CD4-positive, alpha-beta memory T cell (primary cell): ENCODE results near the gene MZF1. TPM values are rescaled to one million over a fixed set of nuclear protein-coding genes. Genes with fewer than 3 reads are reported as not detected.

Source experiments
- CTCF ChIA-PET: fragments of 350-600 bp; sonication (Branson Sonifier 250); formaldehyde crosslinking; loops from one replicate; lab custom pipeline; 2021; ENCODE audit warnings: inconsistent platforms; ENCODE audit not compliant: partially characterized antibody; lab: Charles Lee
- POLR2A ChIA-PET: fragments of 350-600 bp; sonication (Branson Sonifier 250); formaldehyde crosslinking; loops from one replicate; lab custom pipeline; 2021; ENCODE audit not compliant: partially characterized antibody; lab: Charles Lee
- DNase-seq, 5 donors: peaks; one replicate each; pipeline versions ENCODE4 v3.0.0 to v3.0.0-alpha.2; 2020 to 2022; ENCODE audit warnings: mixed read lengths in 1 of 5
- H3K27ac ChIP-seq: one replicate; pipeline ENCODE4 v1.7.0; 2013; ENCODE audit warnings: low read depth, low read length
- H3K27me3 ChIP-seq: 2 replicates; pipeline ENCODE4 v1.7.0; 2013; ENCODE audit warnings: mild to moderate bottlenecking, low read length, moderate library complexity; ENCODE audit not compliant: insufficient read depth
- H3K36me3 ChIP-seq: 2 replicates; pipeline ENCODE4 v1.7.0; 2013; ENCODE audit warnings: mild to moderate bottlenecking, low read length, moderate library complexity; ENCODE audit not compliant: insufficient read depth
- H3K4me1 ChIP-seq: 2 replicates; pipeline ENCODE4 v1.7.0; 2013; ENCODE audit warnings: mild to moderate bottlenecking, low read length, moderate library complexity; ENCODE audit not compliant: insufficient read depth
- H3K4me3 ChIP-seq, 2 donors: one replicate each; pipeline ENCODE4 v1.7.0; 2013; ENCODE audit warnings: low read length in 2 of 2, mild to moderate bottlenecking in 1 of 2
- H3K9me3 ChIP-seq, 2 donors: one replicate each; pipeline ENCODE4 v1.7.0; 2013; ENCODE audit warnings: low read length in 2 of 2, control low read depth in 1 of 2; ENCODE audit not compliant: control insufficient read depth in 1 of 2
- H3K27ac Mint-ChIP-seq, 7 donors: one replicate each; pipeline ENCODE4 v1.8.0; 2020 to 2021; ENCODE audit warnings: mixed read lengths in 7 of 7, mild to moderate bottlenecking in 6 of 7, inconsistent platforms in 3 of 7, moderate library complexity in 3 of 7
- H3K27me3 Mint-ChIP-seq, 2 donors: one replicate each; pipeline ENCODE4 v1.8.0; 2020 to 2021; ENCODE audit warnings: mixed read lengths in 2 of 2
- H3K36me3 Mint-ChIP-seq, 2 donors: one replicate each; pipeline ENCODE4 v1.8.0; 2020 to 2021; ENCODE audit warnings: mixed read lengths in 2 of 2, inconsistent platforms in 1 of 2, mild to moderate bottlenecking in 1 of 2
- H3K4me1 Mint-ChIP-seq, 4 donors: one replicate each; pipeline ENCODE4 v1.8.0; 2020 to 2021; ENCODE audit warnings: mixed read lengths in 4 of 4, mild to moderate bottlenecking in 1 of 4
- H3K4me3 Mint-ChIP-seq, 8 donors: one replicate each; pipeline ENCODE4 v1.8.0; 2020 to 2021; ENCODE audit warnings: mixed read lengths in 8 of 8, mild to moderate bottlenecking in 7 of 8, moderate library complexity in 6 of 8, inconsistent platforms in 3 of 8
- H3K9me3 Mint-ChIP-seq, 8 donors: one replicate each; pipeline ENCODE4 v1.8.0; 2020 to 2021; ENCODE audit warnings: mixed read lengths in 8 of 8, mild to moderate bottlenecking in 5 of 8, inconsistent platforms in 3 of 8, moderate library complexity in 1 of 8
- intact Hi-C: fragments of 100-400 bp; cut with micrococcal nuclease; formaldehyde crosslinking; loops from one replicate; pipeline ENCODE4 v1.15.1; 2023
- polyA plus RNA-seq, 2 donors: library from polyadenylated mRNA; unstranded; fragments of 300-500 nt; fragmentation: Illumina TruSeq; gene quantifications; one replicate each; pipeline ENCODE4 v1.2.3, GENCODE V29; 2021
- total RNA-seq, 2 experiments: library from RNA; stranded (reverse); gene quantifications; one replicate each; pipeline ENCODE4 v1.2.3, GENCODE V29; 2021

MZF1 gene
- total and polyA plus RNA-seq, 4 experiments from 2014 or later: 5.2 to 44.4 (median 25.8) TPM

GRCh38 chr19:58562122-58563033, 10.8 kb downstream of the MZF1 start:
- H3K4me3 Mint-ChIP-seq: peak overlapping the region; percentile 86 to 92 (median 89)
- CTCF ChIA-PET: interaction anchor here (1.3 to 3.1 kb wide), 2 partner anchors 19 to 43 kb away, joined by 4 to 12 read pairs; partner anchors contain the start of gene ZBTB45
- Histone ChIP-seq H3K27me3 (no peaks in the 10 kb centered on the region), H3K4me3 (peak overlapping the region; percentile 34 to 55), H3K36me3 (no peaks in the 10 kb centered on the region), H3K4me1 (peaks cover 54% of the 10 kb centered on the region), H3K27ac (peak overlapping the region; percentile 46), H3K9me3 (no peaks in the 10 kb centered on the region)
- H3K36me3 Mint-ChIP-seq: peaks cover 0 to 14% of the 10 kb centered on the region in 2 donors
- DNase-seq: peak; percentile 35 to 39 (median 37)
- peaks cover 0 to 2% (median 0%) of the 10 kb centered on the region in 8 donors for H3K9me3 Mint-ChIP-seq
- H3K27ac Mint-ChIP-seq: peak overlapping the region; percentile 13 to 97 (median 84)
- H3K27me3 Mint-ChIP-seq: no peaks in the 10 kb centered on the region
- intact Hi-C loops: no loop called here
- POLR2A ChIA-PET: interaction anchor here (0.6 to 7.3 kb wide), 13 partner anchors 8 to 816 kb away, joined by 3 to 104 read pairs (median 3); partner anchors contain the start of genes CHMP2A, MZF1, TRIM28 and ZBTB45
- peaks cover 13 to 70% (median 41%) of the 10 kb centered on the region in 4 donors for H3K4me1 Mint-ChIP-seq

- Histone ChIP-seq H3K9me3 (no peaks in the 10 kb centered on the region), H3K27me3 (no peaks in the 10 kb centered on the region), H3K27ac (peak overlapping the region; percentile 46), H3K4me3 (peak overlapping the region in 1 of 2 donors; percentile 55), H3K36me3 (peaks cover 2% of the 10 kb centered on the region), H3K4me1 (peaks cover 62% of the 10 kb centered on the region)
- intact Hi-C loops: no loop called here
- POLR2A ChIA-PET: interaction anchor here (0.6 to 7.3 kb wide), 9 partner anchors 10 to 816 kb away, joined by 3 to 104 read pairs (median 15); partner anchors contain the start of genes MZF1, TRIM28 and ZBTB45
- Mint-ChIP-seq H3K4me1 (peaks cover 18 to 79% (median 47%) of the 10 kb centered on the region in 4 donors), H3K4me3 (peak overlapping the region; percentile 86 to 92 (median 89)), H3K27me3 (no peaks in the 10 kb centered on the region), H3K27ac (peak overlapping the region; percentile 43 to 97 (median 76)), H3K9me3 (peaks cover 0 to 2% (median 0%) of the 10 kb centered on the region in 8 donors), H3K36me3 (peaks cover under 1 to 15% of the 10 kb centered on the region in 2 donors)
- CTCF ChIA-PET: interaction anchor here (1.3 to 3.1 kb wide), 2 partner anchors 20 to 42 kb away, joined by 4 to 12 read pairs; partner anchors contain the start of gene ZBTB45
- DNase-seq: peak in 1 of 5 donors; percentile 34
Measured at GRCh38 chr19:58561373-58562121, 11.6 kb downstream of the MZF1 start.

GRCh38 chr19:58560921-58561320, 12.2 kb downstream of the MZF1 start:
- CTCF ChIA-PET: no interaction called here
- H3K9me3 ChIP-seq: no peaks in the 10 kb centered on the region
- H3K27me3 ChIP-seq: no peaks in the 10 kb centered on the region
- H3K27me3 Mint-ChIP-seq: no peaks in the 10 kb centered on the region
- H3K4me3 Mint-ChIP-seq: peak overlapping the region in 7 of 8 donors; percentile 87 to 97 (median 91)
- intact Hi-C loops: no loop called here
- H3K4me3 ChIP-seq: no peak overlapping the region
- peaks cover 0 to 2% (median 0%) of the 10 kb centered on the region in 8 donors for H3K9me3 Mint-ChIP-seq
- H3K4me1 Mint-ChIP-seq: peaks cover 22 to 85% (median 51%) of the 10 kb centered on the region in 4 donors
- peaks cover 69% of the 10 kb centered on the region for H3K4me1 ChIP-seq
- no peak for DNase-seq
- H3K36me3 ChIP-seq: peaks cover 8% of the 10 kb centered on the region
- peaks cover 6 to 20% of the 10 kb centered on the region in 2 donors for H3K36me3 Mint-ChIP-seq
- POLR2A ChIA-PET: interaction anchor here (1.4 to 7.3 kb wide), 6 partner anchors 9 to 41 kb away, joined by 3 to 104 read pairs (median 24); partner anchors contain the start of genes MZF1, TRIM28 and ZBTB45
- peak overlapping the region in 5 of 7 donors; percentile 43 to 99 (median 97) for H3K27ac Mint-ChIP-seq
- no peak overlapping the region for H3K27ac ChIP-seq

GRCh38 chr19:58560007-58560887, 12.9 kb downstream of the MZF1 start:
- POLR2A ChIA-PET: interaction anchor here (1.4 to 7.3 kb wide), 8 partner anchors 9 to 41 kb away, joined by 3 to 104 read pairs (median 13); partner anchors contain the start of genes MZF1, TRIM28 and ZBTB45
- DNase-seq: no peak

GRCh38 chr19:58559275-58560006, 13.7 kb downstream of the MZF1 start:
- peaks cover 8 to 32% of the 10 kb centered on the region in 2 donors for H3K36me3 Mint-ChIP-seq
- intact Hi-C loops: loop anchor here (1.0 kb wide), 3 partner anchors 14 to 40 kb away; partner anchors contain the start of genes MZF1, TRIM28 and ZBTB45
- Histone ChIP-seq H3K27me3 (no peaks in the 10 kb centered on the region), H3K36me3 (peaks cover 9% of the 10 kb centered on the region), H3K4me1 (peaks cover 78% of the 10 kb centered on the region), H3K27ac (peak overlapping the region; percentile 99), H3K4me3 (peak overlapping the region; percentile 47 to 100), H3K9me3 (no peaks in the 10 kb centered on the region)
- DNase-seq: peak; percentile 28 to 68 (median 35)
- CTCF ChIA-PET: no interaction called here
- peak overlapping the region; percentile 97 to 99 (median 99) for H3K27ac Mint-ChIP-seq
- H3K4me3 Mint-ChIP-seq: peak overlapping the region; percentile 92 to 98 (median 97)
- H3K4me1 Mint-ChIP-seq: peaks cover 25 to 96% (median 60%) of the 10 kb centered on the region in 4 donors
- no peaks in the 10 kb centered on the region for H3K27me3 Mint-ChIP-seq
- POLR2A ChIA-PET: interaction anchor here (2.0 to 7.3 kb wide), 7 partner anchors 10 to 46 kb away, joined by 6 to 104 read pairs (median 11); partner anchors contain the start of genes MZF1, TRIM28 and ZBTB45
- peaks cover 0 to 2% (median 0%) of the 10 kb centered on the region in 8 donors for H3K9me3 Mint-ChIP-seq

More at GRCh38 chr19:58560007-58560887, 12.9 kb downstream of the MZF1 start:
- peak overlapping the region; percentile 97 to 99 (median 99) for H3K27ac Mint-ChIP-seq
- Histone ChIP-seq H3K4me3 (no peak overlapping the region), H3K4me1 (peaks cover 75% of the 10 kb centered on the region), H3K36me3 (peaks cover 9% of the 10 kb centered on the region), H3K27ac (peak overlapping the region; percentile 99), H3K9me3 (no peaks in the 10 kb centered on the region), H3K27me3 (no peaks in the 10 kb centered on the region)
- H3K36me3 Mint-ChIP-seq: peaks cover 6 to 24% of the 10 kb centered on the region in 2 donors
- CTCF ChIA-PET: no interaction called here
- H3K9me3 Mint-ChIP-seq: peaks cover 0 to 2% (median 0%) of the 10 kb centered on the region in 8 donors
- peaks cover 22 to 91% (median 55%) of the 10 kb centered on the region in 4 donors for H3K4me1 Mint-ChIP-seq
- H3K27me3 Mint-ChIP-seq: no peaks in the 10 kb centered on the region
- intact Hi-C loops: no loop called here
- peak overlapping the region; percentile 92 to 98 (median 97) for H3K4me3 Mint-ChIP-seq
